ENCODE measurements around the gene CYP2C18. TPM values are rescaled to one million over a fixed set of nuclear protein-coding genes. Genes with fewer than 3 reads are reported as not detected.
"Not testable (repeated sequence)": the region's sequence is repeated elsewhere in the genome, so short reads cannot be mapped to it uniquely, and the experiment has no call there.

Gene CYP2C18
- total and polyA plus RNA-seq, 2 donors (not counting 1 experiment from before 2014, with no cell fraction given), result not detected

DNA sequence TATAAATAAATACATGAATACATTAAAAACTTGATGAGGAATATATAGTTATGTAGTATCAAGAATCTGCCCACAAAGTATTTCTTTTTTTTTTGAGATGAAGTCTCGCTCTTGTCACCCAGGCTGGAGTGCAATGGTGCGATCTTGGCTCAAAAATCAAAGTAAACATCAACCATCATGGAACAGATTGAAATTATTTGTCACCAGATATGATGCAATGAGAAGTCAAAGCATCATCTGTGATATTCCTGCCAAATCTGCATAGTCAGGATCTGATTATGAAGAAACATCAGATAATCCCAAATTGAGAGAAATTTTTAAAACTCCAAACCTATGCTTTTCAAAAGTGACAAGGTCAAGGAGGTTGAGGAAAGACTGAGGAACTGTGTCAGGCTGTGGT lies 5.1 kb upstream of the CYP2C18 start:
- DNase-seq (no peak), ATAC-seq (ENCODE audit: low read depth) (no peak)
- Histone ChIP-seq H3K4me1 (ENCODE audit: control insufficient read depth in 2 of 2, insufficient read depth in 2 of 2, low read length in 2 of 2) (no peaks in the 10 kb centered on the region), H3K27ac (ENCODE audit: low read length in 2 of 2) (no peak overlapping the region), H4K20me1 (ENCODE audit: control insufficient read depth, insufficient read depth, low read length, poor library complexity, severe bottlenecking) (no peaks in the 10 kb centered on the region), H3K9ac (ENCODE audit: low read length) (no peak overlapping the region), H3K9me3 (ENCODE audit: control extremely low read depth in 1 of 3, control insufficient read depth in 2 of 3, insufficient read depth in 1 of 3, low read length in 2 of 3) (no peaks in the 10 kb centered on the region), H3K36me3 (replicated peaks in 1 of 2; ENCODE audit: control extremely low read depth in 1 of 2, control insufficient read depth in 1 of 2, extremely low read depth in 1 of 2, insufficient read depth in 2 of 2, low read length in 1 of 2) (no peaks in the 10 kb centered on the region), H3K4me3 (ENCODE audit: control extremely low read depth in 1 of 5, extremely low read depth in 1 of 5, insufficient read depth in 1 of 5, low read depth in 2 of 5, low read length in 4 of 5) (no peak overlapping the region), H2AFZ (ENCODE audit: insufficient read depth, low read depth, low read length, poor library complexity, severe bottlenecking) (no peak overlapping the region), H3K27me3 (replicated peaks in 1 of 4; ENCODE audit: control extremely low read depth in 1 of 4, control insufficient read depth in 3 of 4, insufficient read depth in 4 of 4, low read length in 3 of 4) (no peaks in the 10 kb centered on the region), H3K4me2 (replicated peaks; ENCODE audit: low read depth, low read length, poor library complexity, severe bottlenecking) (no peak overlapping the region), H3K79me2 (ENCODE audit: control insufficient read depth, insufficient read depth, low read length) (no peaks in the 10 kb centered on the region)
- Mint-ChIP-seq H3K27me3 (peaks cover 5% of the 10 kb centered on the region), H3K4me1 (no peaks in the 10 kb centered on the region), H3K9me3 (ENCODE audit: insufficient read depth) (no peaks in the 10 kb centered on the region), H3K27ac (no peak overlapping the region), H3K4me3 (no peak overlapping the region)
- no peak for TF ChIP-seq EZH2 (IDR thresholded peaks at IDR 0.05; ENCODE audit: borderline replicate concordance, insufficient read depth, low read depth, low read length, poor library complexity, severe bottlenecking)
- TF ChIP-seq CTCF (IDR thresholded peaks at IDR 0.05), result no peak
- no CpG with 5 or more reads among the region's 2 CpGs for WGBS (ENCODE audit: insufficient coverage)
- intact Hi-C loops (cut with micrococcal nuclease), result no loop called here
- POLR2A ChIA-PET, result no interaction called here
- CTCF ChIA-PET, result no interaction called here

GRCh38 chr10:94680544-94680943 lies 3.0 kb upstream of the CYP2C18 start:
- Mint-ChIP-seq H3K4me3 (no peak overlapping the region), H3K4me1 (no peaks in the 10 kb centered on the region), H3K9me3 (ENCODE audit: insufficient read depth) (no peaks in the 10 kb centered on the region), H3K27ac (no peak overlapping the region), H3K27me3 (peaks cover 8% of the 10 kb centered on the region)
- DNase-seq (no peak), ATAC-seq (ENCODE audit: low read depth) (no peak)
- ChIA-PET POLR2A (no interaction called here), CTCF (no interaction called here)
- no peaks in the 10 kb centered on the region for H3K4me1 ChIP-seq (ENCODE audit: control insufficient read depth in 2 of 2, insufficient read depth in 2 of 2, low read length in 2 of 2)
- H3K79me2 ChIP-seq (ENCODE audit: control insufficient read depth, insufficient read depth, low read length), result no peaks in the 10 kb centered on the region
- H3K36me3 ChIP-seq (replicated peaks in 1 of 2; ENCODE audit: control extremely low read depth in 1 of 2, control insufficient read depth in 1 of 2, extremely low read depth in 1 of 2, insufficient read depth in 2 of 2, low read length in 1 of 2), result no peaks in the 10 kb centered on the region
- H3K9me3 ChIP-seq (ENCODE audit: control extremely low read depth in 1 of 3, control insufficient read depth in 2 of 3, insufficient read depth in 1 of 3, low read length in 2 of 3), result no peaks in the 10 kb centered on the region
- WGBS (ENCODE audit: insufficient coverage), result no CpG with 5 or more reads among the region's 1 CpG
- no peaks in the 10 kb centered on the region for H4K20me1 ChIP-seq (ENCODE audit: control insufficient read depth, insufficient read depth, low read length, poor library complexity, severe bottlenecking)
- H2AFZ ChIP-seq (ENCODE audit: insufficient read depth, low read depth, low read length, poor library complexity, severe bottlenecking), result no peak overlapping the region
- no peak overlapping the region for H3K4me3 ChIP-seq (ENCODE audit: control extremely low read depth in 1 of 5, extremely low read depth in 1 of 5, insufficient read depth in 1 of 5, low read depth in 2 of 5, low read length in 4 of 5)
- H3K4me2 ChIP-seq (replicated peaks; ENCODE audit: low read depth, low read length, poor library complexity, severe bottlenecking), result no peak overlapping the region
- TF ChIP-seq CTCF (IDR thresholded peaks at IDR 0.05), result no peak
- no peak for TF ChIP-seq EZH2 (IDR thresholded peaks at IDR 0.05; ENCODE audit: borderline replicate concordance, insufficient read depth, low read depth, low read length, poor library complexity, severe bottlenecking)
- no peak overlapping the region for H3K27ac ChIP-seq (ENCODE audit: low read length in 2 of 2)
- intact Hi-C loops (cut with micrococcal nuclease), result no loop called here
- H3K27me3 ChIP-seq (replicated peaks in 1 of 4; ENCODE audit: control extremely low read depth in 1 of 4, control insufficient read depth in 3 of 4, insufficient read depth in 4 of 4, low read length in 3 of 4), result no peaks in the 10 kb centered on the region
- no peak overlapping the region for H3K9ac ChIP-seq (ENCODE audit: low read length)

DNA sequence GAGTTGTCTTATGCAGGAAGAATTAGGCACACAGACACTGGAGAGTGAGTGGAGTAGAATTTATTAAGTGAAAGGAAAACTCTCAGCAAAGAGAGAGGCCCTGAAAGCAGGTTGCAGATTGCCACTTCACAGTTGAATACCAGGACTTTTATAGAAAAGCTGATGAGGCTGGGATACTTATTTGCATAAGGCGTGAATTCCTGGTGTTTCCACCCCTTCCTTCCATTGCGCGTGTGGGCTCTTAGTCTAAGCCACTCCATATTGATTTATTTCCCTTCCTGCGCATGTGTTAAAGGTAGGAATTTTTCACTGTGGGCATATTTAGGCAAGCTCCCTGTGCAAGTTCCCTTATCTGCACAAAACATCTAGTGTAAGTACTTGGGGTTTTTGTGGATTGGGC lies 893 bp upstream of the CYP2C18 start:
- H3K4me3 Mint-ChIP-seq; H3K27ac Mint-ChIP-seq; H3K9me3 Mint-ChIP-seq (ENCODE audit: insufficient read depth); H3K9ac ChIP-seq (ENCODE audit: low read length); ATAC-seq (ENCODE audit: low read depth); H2AFZ ChIP-seq (ENCODE audit: insufficient read depth, low read depth, low read length, poor library complexity, severe bottlenecking); H4K20me1 ChIP-seq (ENCODE audit: control insufficient read depth, insufficient read depth, low read length, poor library complexity, severe bottlenecking); H3K36me3 ChIP-seq (replicated peaks in 1 of 2; ENCODE audit: control extremely low read depth in 1 of 2, control insufficient read depth in 1 of 2, extremely low read depth in 1 of 2, insufficient read depth in 2 of 2, low read length in 1 of 2); CTCF ChIA-PET; H3K4me1 Mint-ChIP-seq; H3K4me3 ChIP-seq (ENCODE audit: control extremely low read depth in 1 of 5, extremely low read depth in 1 of 5, insufficient read depth in 1 of 5, low read depth in 2 of 5, low read length in 4 of 5); H3K27me3 ChIP-seq (replicated peaks in 1 of 4; ENCODE audit: control extremely low read depth in 1 of 4, control insufficient read depth in 3 of 4, insufficient read depth in 4 of 4, low read length in 3 of 4); H3K27me3 Mint-ChIP-seq; POLR2A ChIA-PET; DNase-seq; H3K9me3 ChIP-seq (ENCODE audit: control extremely low read depth in 1 of 3, control insufficient read depth in 2 of 3, insufficient read depth in 1 of 3, low read length in 2 of 3); H3K27ac ChIP-seq (ENCODE audit: low read length in 2 of 2); H3K79me2 ChIP-seq (ENCODE audit: control insufficient read depth, insufficient read depth, low read length); H3K4me2 ChIP-seq (replicated peaks; ENCODE audit: low read depth, low read length, poor library complexity, severe bottlenecking); intact Hi-C loops (cut with micrococcal nuclease); H3K4me1 ChIP-seq (ENCODE audit: control insufficient read depth in 2 of 2, insufficient read depth in 2 of 2, low read length in 2 of 2): not testable (repeated sequence)
- WGBS (ENCODE audit: insufficient coverage), result no CpG with 5 or more reads among the region's 4 CpGs
